ENCODE data around the gene IL10RB.

DNA sequence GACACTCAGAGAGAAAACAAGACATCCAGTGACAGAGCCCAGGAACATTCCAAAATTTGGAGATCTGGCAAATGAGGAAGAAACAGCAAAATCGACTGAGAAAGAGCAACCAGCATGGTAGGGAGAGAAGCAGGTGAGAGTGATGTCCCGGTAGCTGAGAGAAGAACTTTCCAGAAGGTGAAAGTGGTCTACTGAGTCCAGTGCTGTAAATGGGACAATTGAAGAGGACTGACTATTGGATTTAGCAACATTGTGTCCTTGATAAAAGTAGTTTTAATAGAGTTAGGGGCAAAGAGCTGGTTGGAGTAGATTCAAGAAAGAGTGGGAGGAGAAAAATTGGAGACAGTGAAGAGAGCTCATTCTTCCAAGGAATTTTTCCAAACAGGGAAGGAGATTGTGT, 15.0 kb upstream of the IL10RB start:
- TF ChIP-seq, protein P1, sequence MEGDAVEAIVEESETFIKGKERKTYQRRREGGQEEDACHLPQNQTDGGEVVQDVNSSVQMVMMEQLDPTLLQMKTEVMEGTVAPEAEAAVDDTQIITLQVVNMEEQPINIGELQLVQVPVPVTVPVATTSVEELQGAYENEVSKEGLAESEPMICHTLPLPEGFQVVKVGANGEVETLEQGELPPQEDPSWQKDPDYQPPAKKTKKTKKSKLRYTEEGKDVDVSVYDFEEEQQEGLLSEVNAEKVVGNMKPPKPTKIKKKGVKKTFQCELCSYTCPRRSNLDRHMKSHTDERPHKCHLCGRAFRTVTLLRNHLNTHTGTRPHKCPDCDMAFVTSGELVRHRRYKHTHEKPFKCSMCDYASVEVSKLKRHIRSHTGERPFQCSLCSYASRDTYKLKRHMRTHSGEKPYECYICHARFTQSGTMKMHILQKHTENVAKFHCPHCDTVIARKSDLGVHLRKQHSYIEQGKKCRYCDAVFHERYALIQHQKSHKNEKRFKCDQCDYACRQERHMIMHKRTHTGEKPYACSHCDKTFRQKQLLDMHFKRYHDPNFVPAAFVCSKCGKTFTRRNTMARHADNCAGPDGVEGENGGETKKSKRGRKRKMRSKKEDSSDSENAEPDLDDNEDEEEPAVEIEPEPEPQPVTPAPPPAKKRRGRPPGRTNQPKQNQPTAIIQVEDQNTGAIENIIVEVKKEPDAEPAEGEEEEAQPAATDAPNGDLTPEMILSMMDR (IDR thresholded peaks at IDR 0.05): no peak
- TF ChIP-seq POLR2A (IDR thresholded peaks at IDR 0.05): no peak
